Right lobe of liver (tissue), 6 donors: Measurements from ENCODE around the gene FANCG. TPM values are rescaled to one million over a fixed set of nuclear protein-coding genes. Genes with fewer than 3 reads are reported as not detected.
A peak's percentile ranks its signal among the peaks of the same experiment; 100 is the strongest.

Source experiments
- ATAC-seq, 4 donors: fragments of 200-7000 bp; cut with Tn5 transposase; one replicate each; pipeline ENCODE4 v1.9.1; 2020; ENCODE audit warnings: mild to moderate bottlenecking in 4 of 4, moderate library complexity in 4 of 4
- DNase-seq, 3 donors: peaks; one replicate each; pipeline ENCODE4 v3.0.0-alpha.2; 2020
- H3K27ac ChIP-seq, 3 donors: fragments of 200-600 bp; one replicate each; pipeline ENCODE4 v1.8.0; 2022
- H3K27me3 ChIP-seq, 2 donors: fragments of 200-600 bp; one replicate each; pipeline ENCODE4 v1.8.0; 2022
- H3K36me3 ChIP-seq, 4 donors: fragments of 200-600 bp; sonication (generic) in 1 of 4; one replicate each; pipeline versions ENCODE4 v1.5.1 to v1.8.0; 2017 to 2022; ENCODE audit warnings: control low read depth in 1 of 4
- H3K4me1 ChIP-seq, 4 donors: fragments of 200-600 bp; sonication (generic) in 1 of 4; one replicate each; pipeline versions ENCODE4 v1.5.1 to v1.8.0; 2017 to 2022; ENCODE audit warnings: control low read depth in 1 of 4
- H3K4me3 ChIP-seq, 3 donors: fragments of 200-600 bp; one replicate each; pipeline ENCODE4 v1.8.0; 2022
- H3K9me3 ChIP-seq, 4 donors: fragments of 200-600 bp; sonication (generic) in 1 of 4; one replicate each; pipeline versions ENCODE4 v1.5.1 to v1.8.0; 2017 to 2022; ENCODE audit warnings: control low read depth in 1 of 4
- CTCF ChIP-seq, 4 donors: fragments of 200-600 bp in 3 of 4; fragments of 450-650 bp in 1 of 4; IDR thresholded peaks; one replicate each; pipeline versions ENCODE4 v1.5.1 to v1.8.0; 2016 to 2022; ENCODE audit warnings: antibody characterized with exemption in 4 of 4, mild to moderate bottlenecking in 2 of 4
- POLR2A ChIP-seq: fragments of 450-650 bp; IDR thresholded peaks from one replicate; pipeline ENCODE4 v1.6.1; 2017; ENCODE audit warnings: antibody characterized with exemption, mild to moderate bottlenecking
- WGBS: methylation state at CpG from one replicate; pipeline ENCODE4 v1.1.6; 2018; ENCODE audit warnings: low coverage, low lambda C conversion rate; ENCODE audit not compliant: insufficient coverage; ENCODE audit errors: missing lambda C conversion rate; 5-methylcytosine and 5-hydroxymethylcytosine counted together
- intact Hi-C, 2 donors: fragments of 100-400 bp; cut with DNase I; formaldehyde crosslinking; loops; one replicate each; pipeline versions ENCODE4 v1.11.2 to v1.14.1; 2022
- total RNA-seq, 6 experiments: library from RNA; depleted of rRNA in 2 of 6; stranded (reverse); fragments of >200 nt in 2 of 6; fragmentation: NEBNext Ultra II Directional in 3 of 6; extraction: Animal tissue kit (Norgen Biotek cat#: 25700) in 3 of 6; gene quantifications; one replicate each; pipeline versions ENCODE4 v1.1.0 to v1.2.4, GENCODE V29; 2016 to 2023
- donor health status: DM: no; HTN: yes; CAD: no.
- donor health status: DM: no; HTN: no; CAD: no.
- donor health status: DM: no; HTN: no; CAD: no.
- donor health status: DM: no; HTN: yes; CAD: no.
- donor health status: DM: no; HTN: yes; CAD: no.

Gene FANCG
- total RNA-seq, 6 experiments from 2014 or later = 2.9 to 7.1 (median 4.2) TPM

GRCh38 chr9:35085078-35085477, 5.3 kb upstream of the FANCG start:
- Histone ChIP-seq H3K4me1 (no peaks in the 10 kb centered on the region), H3K27ac (no peak overlapping the region), H3K4me3 (no peak overlapping the region), H3K9me3 (no peaks in the 10 kb centered on the region), H3K36me3 (peaks cover 0 to 23% (median 7%) of the 10 kb centered on the region in 4 donors), H3K27me3 (no peaks in the 10 kb centered on the region)
- 69% methylated on average over 2 of the region's 2 CpGs for WGBS
- DNase-seq (no peak), ATAC-seq (no peak)
- TF ChIP-seq POLR2A (no peak), CTCF (IDR thresholded peaks at IDR 0.05) (no peak)
- intact Hi-C loops = no loop called here

- ATAC-seq (no peak), DNase-seq (no peak)
- Histone ChIP-seq H3K9me3 (no peaks in the 10 kb centered on the region), H3K4me3 (peak overlapping the region; percentile 61 to 92 (median 79)), H3K27ac (peak overlapping the region in 2 of 3 donors; percentile 52 to 60), H3K4me1 (peaks cover 0 to 7% (median 0%) of the 10 kb centered on the region in 4 donors), H3K27me3 (no peaks in the 10 kb centered on the region), H3K36me3 (no peaks in the 10 kb centered on the region)
- TF ChIP-seq CTCF (IDR thresholded peaks at IDR 0.05) = no peak
- no peak for TF ChIP-seq POLR2A
- intact Hi-C loops = no loop called here
- WGBS = 9% methylated on average over 9 of the region's 10 CpGs
These were observed 709 bp downstream of the FANCG start for GRCh38 chr9:35079041-35079425.

GRCh38 chr9:35078066-35078465, 1.7 kb downstream of the FANCG start:
- no peak for ATAC-seq
- intact Hi-C loops = no loop called here
- H3K4me3 ChIP-seq = no peak overlapping the region
- H3K9me3 ChIP-seq = no peaks in the 10 kb centered on the region
- DNase-seq = no peak
- H3K4me1 ChIP-seq = peaks cover 0 to 7% (median 0%) of the 10 kb centered on the region in 4 donors
- no peaks in the 10 kb centered on the region for H3K27me3 ChIP-seq
- H3K27ac ChIP-seq = no peak overlapping the region
- 100% methylated on average over 1 of the region's 4 CpGs for WGBS
- no peak for TF ChIP-seq CTCF (IDR thresholded peaks at IDR 0.05)
- no peak for TF ChIP-seq POLR2A
- H3K36me3 ChIP-seq = no peaks in the 10 kb centered on the region

GRCh38 chr9:35076848-35077247, 2.9 kb downstream of the FANCG start:
- Histone ChIP-seq H3K27me3 (no peaks in the 10 kb centered on the region), H3K36me3 (no peaks in the 10 kb centered on the region), H3K27ac (no peak overlapping the region), H3K9me3 (no peaks in the 10 kb centered on the region), H3K4me1 (peaks cover 0 to 10% (median 0%) of the 10 kb centered on the region in 4 donors), H3K4me3 (no peak overlapping the region)
- ATAC-seq (no peak), DNase-seq (no peak)
- no CpG with 5 or more reads among the region's 4 CpGs for WGBS
- TF ChIP-seq POLR2A = no peak
- no peak for TF ChIP-seq CTCF (IDR thresholded peaks at IDR 0.05)
- intact Hi-C loops = no loop called here

GRCh38 chr9:35075358-35075757, 4.4 kb downstream of the FANCG start:
- DNase-seq = no peak

More at GRCh38 chr9:35075358-35075757, 4.4 kb downstream of the FANCG start:
- H3K9me3 ChIP-seq = no peaks in the 10 kb centered on the region
- TF ChIP-seq CTCF (IDR thresholded peaks at IDR 0.05) (no peak), POLR2A (no peak)
- no peaks in the 10 kb centered on the region for H3K36me3 ChIP-seq
- H3K27me3 ChIP-seq = no peaks in the 10 kb centered on the region
- peaks cover 0 to 18% (median 1%) of the 10 kb centered on the region in 4 donors for H3K4me1 ChIP-seq
- ATAC-seq = no peak
- WGBS = 94% methylated on average over 2 of the region's 4 CpGs
- intact Hi-C loops = no loop called here
- no peak overlapping the region for H3K27ac ChIP-seq
- no peak overlapping the region for H3K4me3 ChIP-seq
